HEK293 (cell line): ENCODE data around the gene GJC3.
"Not testable (repeated sequence)": the region's sequence is repeated elsewhere in the genome, so short reads cannot be mapped to it uniquely, and the experiment has no call there.

Experiments
- CTCF ChIA-PET: fragments of 350-600 bp; formaldehyde crosslinking; extraction: SDS; loops from one replicate; lab custom pipeline; 2021; ENCODE audit warnings: antibody characterized with exemption; lab: Yijun Ruan, JAX
- POLR2A ChIA-PET: fragments of 300-600 bp; formaldehyde crosslinking; extraction: SDS; loops from one replicate; lab custom pipeline; 2020; ENCODE audit warnings: antibody characterized with exemption, inconsistent platforms; lab: Yijun Ruan, JAX
- H3K27ac ChIP-seq: fragments of 200-500 bp; sonication (Bioruptor generic); 2 replicates; pipeline ENCODE4 v1.5.1; 2014; ENCODE audit warnings: low read depth, low read length, control low read depth, inconsistent platforms; ENCODE audit errors: extremely low read depth
- H3K36me3 ChIP-seq, 2 experiments: fragments of 200-500 bp in 1 of 2; sonication (Bioruptor generic) in 1 of 2; 1 replicate in 1 of 2; 2 replicates in 1 of 2; pipeline ENCODE4 v1.5.1; 2014 to 2017; ENCODE audit warnings: inconsistent platforms in 2 of 2, low read length in 2 of 2; ENCODE audit not compliant: control insufficient read depth in 2 of 2, insufficient read depth in 1 of 2
- H3K4me1 ChIP-seq: fragments of 200-500 bp; sonication (Bioruptor generic); 2 replicates; pipeline ENCODE4 v1.5.1; 2014; ENCODE audit warnings: mild to moderate bottlenecking, low read length, inconsistent platforms; ENCODE audit not compliant: control insufficient read depth, insufficient read depth
- H3K4me3 ChIP-seq: 2 replicates; pipeline ENCODE4 v1.5.1; 2011; ENCODE audit warnings: low read depth, mild to moderate bottlenecking, control low read depth, low read length, moderate library complexity
- H3K9me3 ChIP-seq: fragments of 200-500 bp; sonication (Bioruptor generic); 2 replicates; pipeline ENCODE4 v1.5.1; 2014; ENCODE audit warnings: low read depth, low read length, inconsistent platforms; ENCODE audit not compliant: control insufficient read depth, insufficient read depth
- GLI2 ChIP-seq: fragments of 450-650 bp; formaldehyde crosslinking; IDR thresholded peaks from 2 replicates; pipeline ENCODE4; 2017; ENCODE audit warnings: missing biosample characterization, missing genetic modification characterization, low read depth, borderline replicate concordance
- SETDB1 ChIP-seq: IDR thresholded peaks from one replicate; pipeline ENCODE4 v1.6.1; 2017; ENCODE audit warnings: mild to moderate bottlenecking, low read length, moderate library complexity, mixed read lengths; ENCODE audit not compliant: insufficient read length
- WT1 ChIP-seq: fragments of 450-650 bp; formaldehyde crosslinking; IDR thresholded peaks from 2 replicates; pipeline ENCODE4 v1.5.1; 2016; ENCODE audit warnings: missing biosample characterization, missing genetic modification characterization
- ZBTB21 ChIP-seq: fragments of 450-650 bp; formaldehyde crosslinking; IDR thresholded peaks from 2 replicates; pipeline ENCODE4 v1.5.1; 2017; ENCODE audit warnings: missing biosample characterization, missing genetic modification characterization
- ZBTB48 ChIP-seq: fragments of 450-650 bp; formaldehyde crosslinking; IDR thresholded peaks from 2 replicates; pipeline ENCODE4 v1.5.1; 2016; ENCODE audit warnings: missing biosample characterization, missing genetic modification characterization
- ZNF146 ChIP-seq: fragments of 450-650 bp; formaldehyde crosslinking; IDR thresholded peaks from 2 replicates; pipeline ENCODE4 v1.5.1; 2016; ENCODE audit warnings: missing biosample characterization, missing genetic modification characterization
- ZNF214 ChIP-seq: fragments of 450-650 bp; formaldehyde crosslinking; IDR thresholded peaks from 2 replicates; pipeline ENCODE4 v1.5.1; 2017; ENCODE audit warnings: missing biosample characterization, mild to moderate bottlenecking, missing genetic modification characterization, borderline replicate concordance
- ZNF239 ChIP-seq: fragments of 450-650 bp; formaldehyde crosslinking; IDR thresholded peaks from 2 replicates; pipeline ENCODE4 v1.5.1; 2016; ENCODE audit warnings: missing biosample characterization, missing genetic modification characterization
- ZNF449 ChIP-seq: fragments of 450-650 bp; formaldehyde crosslinking; IDR thresholded peaks from 2 replicates; pipeline ENCODE4 v1.5.1; 2017; ENCODE audit warnings: missing biosample characterization, mild to moderate bottlenecking, missing genetic modification characterization, moderate library complexity
- ZNF501 ChIP-seq: fragments of 450-650 bp; formaldehyde crosslinking; IDR thresholded peaks from 2 replicates; pipeline ENCODE4 v1.5.1; 2016; ENCODE audit warnings: missing biosample characterization, missing genetic modification characterization
- TF ChIP-seq, protein P1 (sequence below): fragments of 450-650 bp; formaldehyde crosslinking; IDR thresholded peaks from 2 replicates; pipeline ENCODE4 v1.5.1; 2016; ENCODE audit warnings: missing biosample characterization, missing genetic modification characterization

GJC3 gene

GRCh38 chr7:99947608-99948007 lies 18.2 kb upstream of the GJC3 start:
- H3K4me3 ChIP-seq = no peak overlapping the region
- H3K36me3 ChIP-seq = no peaks in the 10 kb centered on the region
- ChIA-PET CTCF (interaction anchor here (1.0 kb wide), 1 partner anchor 32 kb away, joined by 5 read pairs; no protein-coding TSS in a partner anchor), POLR2A (no interaction called here)
- no peak overlapping the region for H3K27ac ChIP-seq
- no peaks in the 10 kb centered on the region for H3K4me1 ChIP-seq
- no peaks in the 10 kb centered on the region for H3K9me3 ChIP-seq
- no peak for TF ChIP-seq WT1 (tag by site-specific recombination)
- no peak for TF ChIP-seq ZBTB48
- TF ChIP-seq, all 188 proteins: peak for 0

DNA sequence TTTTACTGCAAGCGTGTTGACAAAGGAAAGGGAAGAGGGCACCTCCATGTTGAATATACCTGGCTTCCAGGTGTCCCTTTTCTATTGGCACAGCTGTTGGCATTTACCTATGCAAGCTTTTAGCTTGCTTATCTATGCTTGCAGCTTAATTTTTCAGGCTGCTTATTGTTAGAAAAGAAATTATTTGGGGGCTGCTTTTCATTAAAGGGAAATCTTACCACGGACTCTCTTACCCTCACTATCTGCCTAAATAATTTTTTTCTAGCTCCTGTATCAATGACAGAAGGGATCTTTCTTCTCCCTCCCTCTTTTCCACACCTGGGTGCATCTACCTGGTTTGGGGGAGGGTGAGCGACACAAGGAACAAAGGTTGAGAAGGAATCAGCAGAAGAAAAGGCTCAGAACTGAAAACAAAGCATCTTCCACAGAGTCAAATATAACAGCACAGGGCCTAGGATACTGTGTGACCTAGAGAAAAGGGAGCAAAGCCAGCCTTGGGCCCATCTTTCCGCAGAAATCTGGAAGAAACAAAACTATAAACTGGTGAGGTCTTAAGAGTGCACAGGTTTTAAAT lies 15.2 kb upstream of the GJC3 start:
- Histone ChIP-seq H3K27ac (no peak overlapping the region), H3K4me1 (no peaks in the 10 kb centered on the region), H3K36me3 (no peaks in the 10 kb centered on the region), H3K4me3 (no peak overlapping the region), H3K9me3 (no peaks in the 10 kb centered on the region)
- ChIA-PET CTCF (interaction anchor here (0.6 to 1.6 kb wide), 2 partner anchors 45 to 49 kb away, joined by 3 to 4 read pairs; no protein-coding TSS in a partner anchor), POLR2A (no interaction called here)
- TF ChIP-seq ZNF501 (tag by site-specific recombination) = no peak
- TF ChIP-seq ZNF449 (tag by site-specific recombination) = no peak
- TF ChIP-seq, protein P1, sequence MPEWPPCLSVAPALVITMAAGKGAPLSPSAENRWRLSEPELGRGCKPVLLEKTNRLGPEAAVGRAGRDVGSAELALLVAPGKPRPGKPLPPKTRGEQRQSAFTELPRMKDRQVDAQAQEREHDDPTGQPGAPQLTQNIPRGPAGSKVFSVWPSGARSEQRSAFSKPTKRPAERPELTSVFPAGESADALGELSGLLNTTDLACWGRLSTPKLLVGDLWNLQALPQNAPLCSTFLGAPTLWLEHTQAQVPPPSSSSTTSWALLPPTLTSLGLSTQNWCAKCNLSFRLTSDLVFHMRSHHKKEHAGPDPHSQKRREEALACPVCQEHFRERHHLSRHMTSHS (tag by site-specific recombination) = no peak
- no peak for TF ChIP-seq GLI2 (tag by site-specific recombination)
- no peak for TF ChIP-seq ZNF146 (tag by site-specific recombination)
- TF ChIP-seq ZNF239 (tag by site-specific recombination) = no peak

DNA sequence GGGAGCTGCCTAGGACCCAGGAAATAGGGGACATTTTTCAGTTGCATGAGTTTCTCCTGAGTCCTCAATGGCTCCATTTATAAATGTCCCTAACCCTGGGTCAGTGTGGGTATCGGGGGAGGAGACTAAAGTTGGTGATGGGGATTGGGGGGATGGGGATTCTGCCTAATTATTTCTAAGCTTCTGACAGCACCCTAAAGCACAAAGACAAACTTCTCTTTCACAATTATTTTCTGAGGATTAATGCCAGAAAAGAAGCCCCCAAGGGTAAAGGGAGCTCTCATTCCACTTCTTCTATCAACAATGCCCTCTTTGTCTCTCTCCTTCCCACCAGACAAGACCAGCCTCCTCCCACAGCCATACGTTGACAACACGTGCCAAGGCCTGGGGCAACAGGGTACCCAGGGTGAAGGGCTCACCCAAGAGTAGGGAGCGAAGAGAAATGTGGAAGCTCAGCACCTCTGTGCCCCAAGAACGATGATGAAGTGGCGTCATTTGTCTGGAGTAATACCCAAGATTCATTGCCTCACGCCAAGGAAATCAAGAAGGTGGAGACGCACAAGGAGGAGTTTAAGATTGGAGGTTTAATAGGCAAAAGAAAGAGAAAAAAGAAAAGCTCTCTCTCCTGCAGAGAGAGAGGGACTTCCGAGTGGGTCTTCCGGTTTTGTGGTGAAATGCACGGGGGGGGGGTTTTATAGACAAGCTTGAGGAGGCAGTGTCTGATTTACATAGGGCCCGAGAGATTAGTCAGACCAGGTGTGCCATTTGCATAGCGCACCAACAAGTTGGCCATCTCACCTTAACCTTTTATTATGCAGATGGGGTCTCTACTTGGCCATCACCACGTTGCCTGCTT lies 14.4 kb upstream of the GJC3 start:
- no peak for TF ChIP-seq ZNF214 (tag by site-specific recombination)
- TF ChIP-seq, all 188 proteins: peak for 0
- ChIA-PET POLR2A (no interaction called here), CTCF (interaction anchor here (0.6 to 1.6 kb wide), 3 partner anchors 14 to 50 kb away, joined by 3 to 4 read pairs (median 4); partner anchors contain the start of gene GJC3)
- no peaks in the 10 kb centered on the region for H3K36me3 ChIP-seq
- no peaks in the 10 kb centered on the region for H3K9me3 ChIP-seq
- no peak overlapping the region for H3K4me3 ChIP-seq
- H3K27ac ChIP-seq = no peak overlapping the region
- no peaks in the 10 kb centered on the region for H3K4me1 ChIP-seq

- CTCF ChIA-PET = interaction anchor here (0.5 to 1.2 kb wide), 3 partner anchors 11 to 262 kb away, joined by 3 to 4 read pairs (median 3); no protein-coding TSS in a partner anchor
Measured at GRCh38 chr7:99938296-99938695, 8.9 kb upstream of the GJC3 start.

DNA sequence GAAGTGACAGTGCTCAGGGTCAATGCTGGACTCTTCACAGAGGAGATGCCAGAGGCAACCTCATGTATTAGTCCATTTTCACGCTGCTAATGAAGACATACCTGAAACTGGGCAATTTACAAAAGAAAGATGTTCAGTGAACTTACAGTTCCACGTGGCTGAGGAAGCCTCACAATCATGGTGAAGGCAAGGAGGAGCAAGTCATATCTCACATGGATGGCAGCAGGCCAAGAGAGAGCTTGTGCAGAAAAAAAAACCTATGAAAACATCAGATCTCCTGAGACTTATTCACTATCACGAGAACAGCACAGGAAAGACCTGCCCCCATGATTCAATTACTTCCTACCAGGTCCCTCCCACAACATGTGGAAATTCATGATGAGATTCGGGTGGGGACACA lies 5.6 kb upstream of the GJC3 start:
- H3K9me3 ChIP-seq, H3K27ac ChIP-seq, H3K4me1 ChIP-seq, H3K4me3 ChIP-seq, POLR2A ChIA-PET, H3K36me3 ChIP-seq: not testable (repeated sequence)
- CTCF ChIA-PET = interaction anchor here (1.0 kb wide), 1 partner anchor 22 kb away, joined by 6 read pairs; no protein-coding TSS in a partner anchor

More at GRCh38 chr7:99938296-99938695, 8.9 kb upstream of the GJC3 start:
- no peak overlapping the region for H3K4me3 ChIP-seq
- H3K27ac ChIP-seq = no peak overlapping the region
- H3K36me3 ChIP-seq = no peaks in the 10 kb centered on the region
- peak; percentile 71 for TF ChIP-seq SETDB1
- no peak for TF ChIP-seq ZBTB21
- TF ChIP-seq, all 188 proteins: peak for 1
- POLR2A ChIA-PET = interaction anchor here (0.5 to 0.6 kb wide), 2 partner anchors 17 to 491 kb away, joined by 3 to 4 read pairs; no protein-coding TSS in a partner anchor
- no peaks in the 10 kb centered on the region for H3K9me3 ChIP-seq
- H3K4me1 ChIP-seq = no peaks in the 10 kb centered on the region
